Hepatocyte (in vitro differentiated cells): ENCODE measurements around the gene MRPL24. TPM values are rescaled to one million over a fixed set of nuclear protein-coding genes. Genes with fewer than 3 reads are reported as not detected.

Experiments used
- DNase-seq: peaks from one replicate; pipeline ENCODE4 v3.0.0-alpha.2; 2016; ENCODE audit warnings: low spot score
- H2AFZ ChIP-seq: fragments of 200-600 bp; sonication (generic); 2 replicates; pipeline ENCODE4 v1.6.0; 2016; ENCODE audit warnings: antibody characterized with exemption, mild to moderate bottlenecking
- H3K27ac ChIP-seq: fragments of 200-600 bp; sonication (generic); 2 replicates; pipeline ENCODE4 v1.5.1; 2016; ENCODE audit warnings: mild to moderate bottlenecking
- H3K27me3 ChIP-seq: fragments of 200-600 bp; sonication (generic); 2 replicates; pipeline ENCODE4 v1.6.1; 2016
- H3K36me3 ChIP-seq: fragments of 200-600 bp; sonication (generic); replicated peaks from 2 replicates; pipeline ENCODE4 v1.5.1; 2016; ENCODE audit warnings: low read depth; ENCODE audit not compliant: insufficient read depth
- H3K4me1 ChIP-seq: fragments of 200-600 bp; sonication (generic); 2 replicates; pipeline ENCODE4 v1.5.1; 2016; ENCODE audit warnings: mild to moderate bottlenecking, moderate library complexity; ENCODE audit not compliant: insufficient read depth
- H3K4me2 ChIP-seq: fragments of 200-600 bp; sonication (generic); 2 replicates; pipeline ENCODE4 v1.6.0; 2016
- H3K4me3 ChIP-seq: fragments of 200-600 bp; sonication (generic); 2 replicates; pipeline ENCODE4 v1.5.1; 2016; ENCODE audit warnings: mild to moderate bottlenecking
- H3K79me2 ChIP-seq: fragments of 200-600 bp; sonication (generic); 2 replicates; pipeline ENCODE4 v1.6.0; 2017; ENCODE audit warnings: mild to moderate bottlenecking
- H3K9me2 ChIP-seq: fragments of 200-600 bp; sonication (generic); replicated peaks from 2 replicates; pipeline ENCODE4 v1.6.0; 2017; ENCODE audit warnings: mild to moderate bottlenecking; ENCODE audit not compliant: insufficient read depth
- H3K9me3 ChIP-seq: fragments of 200-600 bp; sonication (generic); 2 replicates; pipeline ENCODE4 v1.5.1; 2016; ENCODE audit warnings: low read depth, mild to moderate bottlenecking
- H4K20me1 ChIP-seq: fragments of 200-600 bp; sonication (generic); 2 replicates; pipeline ENCODE4 v1.6.0; 2016; ENCODE audit warnings: mild to moderate bottlenecking; ENCODE audit not compliant: insufficient read depth, poor library complexity, severe bottlenecking
- CTCF ChIP-seq: fragments of 200-600 bp; sonication (generic); IDR thresholded peaks from 2 replicates; pipeline ENCODE4 v1.5.1; 2016; ENCODE audit warnings: antibody characterized with exemption, mild to moderate bottlenecking; ENCODE audit not compliant: poor library complexity
- EZH2 ChIP-seq: fragments of 200-600 bp; sonication (generic); IDR thresholded peaks from 2 replicates; pipeline ENCODE4 v1.6.1; 2016; ENCODE audit warnings: antibody characterized with exemption, mild to moderate bottlenecking, borderline replicate concordance
- EZH2phosphoT487 ChIP-seq: fragments of 200-600 bp; sonication (generic); IDR thresholded peaks from one replicate; pipeline ENCODE4 v1.6.1; 2018; ENCODE audit warnings: antibody characterized with exemption, mild to moderate bottlenecking, low read depth, moderate library complexity; ENCODE audit not compliant: unreplicated experiment, severe bottlenecking
- WGBS: methylation state at CpG from one replicate; pipeline ENCODE4 v1.1.6; 2016; ENCODE audit warnings: low lambda C conversion rate; ENCODE audit errors: missing lambda C conversion rate; 5-methylcytosine and 5-hydroxymethylcytosine counted together
- polyA plus RNA-seq: library from polyadenylated mRNA; unstranded; fragments of >200 nt; fragmentation: Nextera tagmentation; extraction: Ambion mirVana; gene quantifications from 2 replicates; pipeline ENCODE4 v1.2.1, GENCODE V29; 2016
- total RNA-seq: library from RNA; depleted of rRNA; stranded (reverse); fragments of >200 nt; gene quantifications from 2 replicates; pipeline ENCODE4 v1.2.3, GENCODE V29; 2014

MRPL24 gene
- total and polyA plus RNA-seq, 2 experiments from 2014 or later, result 40.4 to 64.1 TPM

- Histone ChIP-seq H3K36me3 (no peaks in the 10 kb centered on the region), H3K79me2 (peaks cover 5% of the 10 kb centered on the region), H3K27ac (no peak overlapping the region), H3K27me3 (no peaks in the 10 kb centered on the region), H2AFZ (no peak overlapping the region), H3K4me3 (no peak overlapping the region), H3K4me2 (no peak overlapping the region), H3K9me3 (no peaks in the 10 kb centered on the region), H3K9me2 (no peaks in the 10 kb centered on the region), H3K4me1 (peaks cover 32% of the 10 kb centered on the region), H4K20me1 (peaks cover 3% of the 10 kb centered on the region)
- TF ChIP-seq EZH2, result no peak
- 89% methylated on average over 8 of the region's 8 CpGs for WGBS
- DNase-seq, result no peak
Measured at GRCh38 chr1:156696755-156697154, 44.1 kb downstream of the MRPL24 start.

- Histone ChIP-seq H3K79me2 (peaks cover 5% of the 10 kb centered on the region), H3K9me2 (no peaks in the 10 kb centered on the region), H2AFZ (peak overlapping the region; percentile 53), H4K20me1 (peaks cover under 1% of the 10 kb centered on the region), H3K36me3 (no peaks in the 10 kb centered on the region), H3K4me1 (peaks cover 53% of the 10 kb centered on the region), H3K4me2 (peak overlapping the region; percentile 75), H3K9me3 (no peaks in the 10 kb centered on the region), H3K27me3 (no peaks in the 10 kb centered on the region), H3K4me3 (no peak overlapping the region), H3K27ac (peak overlapping the region; percentile 96)
- WGBS, result 87% methylated on average over 5 of the region's 5 CpGs
- DNase-seq, result no peak
- TF ChIP-seq CTCF (no peak), EZH2 (no peak), EZH2phosphoT487 (no peak)
Measured at GRCh38 chr1:156694690-156694962, 46.3 kb downstream of the MRPL24 start.

DNA sequence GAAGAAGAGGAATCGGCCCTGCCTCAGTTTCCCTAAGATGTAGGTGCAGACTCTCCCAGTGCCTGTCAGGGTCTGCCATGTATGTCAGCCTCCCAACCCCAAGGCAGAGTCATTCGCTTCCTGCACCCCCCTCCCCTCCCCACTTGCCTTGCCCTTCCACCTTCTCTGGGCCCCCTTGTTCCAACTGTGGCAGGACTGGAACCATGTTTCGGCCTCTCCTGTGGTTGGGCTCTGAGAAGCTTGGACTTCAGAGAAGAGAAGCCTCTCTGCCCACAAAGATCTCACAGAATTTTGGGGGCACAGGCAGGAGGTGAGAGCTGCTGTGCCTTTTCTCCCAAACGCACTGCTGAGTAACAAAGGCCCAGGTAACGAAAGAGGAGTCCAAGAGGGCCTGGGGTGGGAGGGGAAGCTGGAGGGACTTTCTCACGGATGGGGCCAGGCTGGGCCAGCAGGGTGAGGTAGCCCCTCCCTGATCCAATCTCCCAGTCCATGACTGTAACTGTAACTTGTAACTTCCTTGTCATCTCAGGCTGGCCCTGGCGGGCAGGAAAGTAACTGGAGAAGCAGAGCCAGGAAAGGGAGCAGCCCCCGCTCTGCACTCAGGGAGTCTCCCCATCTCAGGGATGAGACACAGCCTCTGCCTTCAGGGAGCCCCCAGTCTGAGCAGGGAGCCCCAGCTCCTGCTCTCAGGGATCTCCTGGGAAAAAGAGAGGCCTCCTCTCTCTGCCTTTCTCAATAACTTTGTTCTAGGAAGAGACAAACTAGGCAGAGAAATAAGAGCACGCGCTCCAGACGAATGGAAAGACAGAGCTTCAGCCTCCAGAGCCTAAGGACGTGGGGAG is 46.8 kb downstream of the MRPL24 start:
- peaks cover 54% of the 10 kb centered on the region for H3K4me1 ChIP-seq
- H3K4me3 ChIP-seq, result no peak overlapping the region
- no peaks in the 10 kb centered on the region for H4K20me1 ChIP-seq
- peaks cover 5% of the 10 kb centered on the region for H3K79me2 ChIP-seq
- H3K9me3 ChIP-seq, result no peaks in the 10 kb centered on the region
- H3K27me3 ChIP-seq, result no peaks in the 10 kb centered on the region
- no peak for TF ChIP-seq EZH2phosphoT487
- WGBS, result 46% methylated on average over 12 of the region's 12 CpGs
- peak overlapping the region; percentile 75 for H3K4me2 ChIP-seq
- H3K9me2 ChIP-seq, result no peaks in the 10 kb centered on the region
- DNase-seq, result peak; percentile 69
- peak overlapping the region; percentile 96 for H3K27ac ChIP-seq
- peak overlapping the region; percentile 53 for H2AFZ ChIP-seq
- H3K36me3 ChIP-seq, result no peaks in the 10 kb centered on the region

DNA sequence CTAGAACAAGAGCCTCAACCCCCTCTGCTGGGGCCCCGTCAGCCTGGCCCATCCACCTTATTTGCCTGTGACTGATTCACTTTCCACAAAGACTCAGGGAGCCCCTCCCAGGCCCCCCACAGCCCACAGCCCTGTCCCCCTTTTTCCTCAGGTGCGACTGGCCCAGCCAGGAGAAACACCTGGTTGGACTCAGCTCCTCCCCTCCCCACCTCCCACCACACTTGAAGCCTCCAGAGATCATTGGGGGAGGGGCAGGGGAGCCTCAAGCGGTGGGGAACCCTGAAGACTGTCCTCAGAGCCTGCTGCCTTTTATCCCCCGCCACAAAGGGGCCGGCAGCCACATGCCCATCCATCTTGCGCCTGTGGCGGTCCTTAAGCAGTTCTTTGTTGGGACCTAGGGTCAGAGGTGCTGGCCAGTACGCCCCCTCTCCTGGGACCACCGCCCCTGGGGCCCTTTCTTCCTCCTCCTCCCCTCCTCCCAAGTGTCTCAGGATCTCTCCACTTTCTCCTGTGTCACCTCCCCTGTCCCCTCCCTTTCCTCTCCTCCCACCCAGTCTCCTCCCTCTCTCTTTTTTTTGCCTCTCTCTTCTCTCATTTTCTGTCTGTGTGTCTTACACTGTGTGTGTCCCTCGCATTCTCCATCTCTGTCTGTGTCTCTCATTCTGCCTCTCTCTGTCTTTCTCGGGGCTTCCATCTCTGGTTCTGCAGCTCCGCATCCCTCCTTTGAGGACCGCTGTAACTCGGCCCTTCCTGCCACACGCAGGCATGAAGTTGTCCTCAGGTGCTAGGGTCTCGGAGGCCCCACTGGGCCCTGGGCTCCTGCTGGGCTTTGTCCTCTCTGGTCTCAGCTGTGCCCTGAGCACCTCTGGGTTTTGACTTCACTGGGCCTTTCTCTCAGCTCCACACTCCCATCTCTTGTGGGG is 47.7 kb downstream of the MRPL24 start:
- no peak overlapping the region for H3K4me3 ChIP-seq
- peaks cover 5% of the 10 kb centered on the region for H3K79me2 ChIP-seq
- H3K4me1 ChIP-seq, result peaks cover 54% of the 10 kb centered on the region
- H3K36me3 ChIP-seq, result no peaks in the 10 kb centered on the region
- TF ChIP-seq CTCF, result no peak
- no peak for TF ChIP-seq EZH2phosphoT487
- TF ChIP-seq EZH2, result no peak
- H3K9me2 ChIP-seq, result no peaks in the 10 kb centered on the region
- WGBS, result 29% methylated on average over 11 of the region's 16 CpGs
- H3K9me3 ChIP-seq, result no peaks in the 10 kb centered on the region
- no peak overlapping the region for H2AFZ ChIP-seq
- no peaks in the 10 kb centered on the region for H3K27me3 ChIP-seq
- H4K20me1 ChIP-seq, result no peaks in the 10 kb centered on the region
- peak; percentile 92 for DNase-seq
- peak overlapping the region; percentile 75 for H3K4me2 ChIP-seq
- H3K27ac ChIP-seq, result peak overlapping the region; percentile 96
